ENCODE results near the gene FRS2.

The FRS2 gene

DNA sequence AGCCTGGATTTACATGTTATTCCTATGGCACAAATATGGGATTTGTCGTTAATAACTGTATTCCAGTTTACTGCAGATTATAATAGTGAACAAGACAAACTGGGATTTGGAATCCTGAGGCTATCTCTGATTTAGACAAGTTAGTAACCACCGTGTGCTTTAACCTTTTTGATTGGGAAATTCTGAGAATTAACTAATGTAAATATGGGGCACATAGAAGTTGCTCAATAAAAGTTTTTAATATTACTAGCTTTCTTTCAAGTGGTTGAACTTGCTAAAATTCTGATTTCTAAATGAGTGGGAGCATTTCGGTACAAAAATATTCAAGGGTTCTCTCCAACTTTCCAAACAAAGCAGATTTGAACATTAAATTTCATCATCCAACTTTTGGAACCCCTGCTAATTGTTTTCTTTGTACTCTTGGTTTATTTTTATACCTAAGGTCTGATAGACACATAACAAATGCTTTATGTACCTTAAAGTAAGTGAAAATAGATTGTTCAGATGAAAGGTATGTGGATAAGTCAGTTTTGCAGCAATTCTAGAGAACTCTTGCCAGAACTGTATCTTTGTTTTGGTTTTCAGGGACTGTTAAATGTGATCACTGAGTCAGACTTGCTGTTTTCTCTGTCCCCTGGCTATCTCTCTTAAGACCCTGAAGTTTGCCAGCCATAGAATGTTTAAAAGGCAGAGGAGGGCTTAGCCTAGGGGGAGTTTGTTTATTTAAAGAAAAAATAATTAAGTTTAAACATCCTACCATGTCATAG is 57.5 kb downstream of the FRS2 start:
- DNase-seq (ENCODE audit: low read depth in 2 of 2), result no peak

- DNase-seq (ENCODE audit: low read depth in 2 of 2), result no peak
Observed at GRCh38 chr12:69529021-69529420, 58.8 kb downstream of the FRS2 start.

DNA sequence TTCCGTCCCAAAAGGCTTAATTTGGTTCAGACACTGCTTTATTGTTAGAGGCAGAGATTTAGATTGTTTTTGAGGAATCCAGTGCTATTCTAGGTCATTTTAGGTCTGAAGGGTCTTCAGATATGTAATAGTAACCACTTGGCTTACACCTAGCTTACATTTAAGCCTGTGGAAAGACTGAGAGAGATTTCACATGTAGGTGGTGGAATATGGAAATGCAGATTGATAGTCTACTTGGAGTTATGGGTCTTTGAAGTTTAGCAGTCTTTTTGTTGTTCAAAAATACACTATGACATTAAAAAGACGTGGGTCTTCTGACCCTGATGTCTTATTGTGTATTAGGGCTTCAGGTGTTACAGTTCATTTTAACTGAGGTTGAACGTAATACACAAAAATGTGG is 63.7 kb downstream of the FRS2 start:
- no peak for DNase-seq (ENCODE audit: low read depth in 2 of 2)

DNA sequence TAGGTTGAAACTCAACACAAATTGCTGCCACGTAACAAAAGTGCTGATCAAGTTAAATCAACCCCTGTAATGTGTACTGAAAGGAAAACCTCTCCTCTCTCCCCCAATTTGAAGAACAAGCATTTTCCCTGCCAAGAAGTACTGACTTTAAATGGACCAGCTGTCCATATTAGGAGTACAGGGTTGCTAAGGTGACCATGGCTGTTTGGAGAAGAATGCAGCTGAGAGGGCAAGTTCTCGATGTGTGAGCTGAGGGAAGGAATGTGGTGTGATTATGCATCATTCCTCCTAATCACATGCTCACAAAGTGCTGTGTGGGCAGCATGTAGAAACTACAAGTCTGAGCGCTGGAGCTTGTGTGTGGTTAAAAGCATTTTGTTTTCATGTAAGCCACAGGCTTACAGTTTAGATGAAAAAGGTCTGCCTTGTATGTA is 64.2 kb downstream of the FRS2 start:
- no peak for DNase-seq (ENCODE audit: low read depth in 2 of 2)

GRCh38 chr12:69540987-69541386 is 70.8 kb downstream of the FRS2 start:
- no peak for DNase-seq (ENCODE audit: low read depth in 2 of 2)

- DNase-seq (ENCODE audit: low read depth in 2 of 2), result no peak
Observed at GRCh38 chr12:69544087-69544486, 73.9 kb downstream of the FRS2 start.

DNA sequence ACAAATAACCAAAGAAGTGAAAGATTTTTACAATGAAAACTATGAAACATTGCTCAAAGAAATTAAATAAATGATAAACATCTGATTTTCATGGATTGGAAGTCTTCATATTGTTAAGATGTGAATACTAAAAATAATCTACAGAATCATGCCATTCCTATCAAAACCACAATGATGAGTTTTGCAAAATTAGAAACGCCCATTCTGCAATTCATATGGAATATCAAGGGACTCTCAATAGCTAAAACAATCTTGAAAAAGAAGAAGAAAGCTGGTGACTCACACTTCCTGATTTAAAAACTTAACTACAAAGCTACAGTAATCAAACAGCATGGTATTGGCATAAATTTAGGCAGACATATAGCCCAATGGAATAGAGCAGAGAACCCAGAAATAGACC is 74.9 kb downstream of the FRS2 start:
- no peak for DNase-seq (ENCODE audit: low read depth in 2 of 2)

DNA sequence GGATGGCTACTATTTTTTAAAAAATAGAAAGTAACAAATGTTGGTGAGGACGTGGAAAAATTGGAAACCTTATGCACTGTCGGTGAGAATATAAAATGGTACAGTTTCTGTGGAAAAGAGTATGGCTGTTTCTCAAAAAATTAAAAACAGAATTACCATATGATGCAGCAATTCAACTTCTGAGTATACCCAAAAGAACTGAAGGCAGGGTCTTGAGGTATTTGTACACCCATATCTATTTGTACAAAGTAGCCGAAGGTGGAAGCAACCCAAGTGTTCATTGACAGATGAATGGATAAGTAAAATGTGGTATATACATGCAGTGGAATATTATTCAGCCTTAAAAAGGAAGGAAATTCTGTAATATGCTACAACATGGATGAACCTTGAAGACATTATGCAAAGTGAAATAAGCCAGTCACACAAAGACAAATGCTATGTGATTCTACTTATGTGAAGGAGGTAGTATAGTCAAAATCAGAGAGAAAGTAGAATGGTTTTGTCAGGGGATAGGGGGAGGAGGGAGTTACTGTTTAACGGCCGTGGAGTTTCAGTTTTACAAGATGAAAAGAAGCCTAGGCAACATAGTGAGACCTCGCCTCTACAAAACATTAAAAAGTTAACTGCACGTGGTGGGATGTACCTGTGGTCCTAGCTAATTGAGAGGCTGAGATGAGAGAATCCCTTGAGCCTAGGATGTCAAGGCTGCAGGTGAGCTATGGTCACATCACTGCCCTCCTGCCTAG is 76.7 kb downstream of the FRS2 start:
- no peak for DNase-seq (ENCODE audit: low read depth in 2 of 2)

DNA sequence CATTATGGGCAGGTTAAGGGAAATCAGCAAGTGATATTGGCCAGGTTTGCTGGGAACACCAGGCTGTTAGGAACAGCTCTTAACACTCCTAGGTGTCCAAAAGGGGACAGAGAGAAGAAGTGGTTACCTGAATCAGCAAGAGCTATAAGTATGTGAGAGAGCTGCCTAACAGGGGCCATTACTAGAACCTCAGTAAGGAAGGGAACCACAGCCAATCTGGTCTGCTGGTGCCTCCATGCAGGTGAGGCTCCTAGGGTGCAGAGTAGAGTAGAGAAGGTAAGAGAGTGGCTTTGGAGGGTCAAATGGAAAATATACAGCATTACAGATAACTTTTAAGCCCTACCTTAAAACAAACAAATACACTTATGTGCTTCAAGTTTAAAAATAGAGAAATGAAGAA is 78.5 kb downstream of the FRS2 start:
- DNase-seq (ENCODE audit: low read depth in 2 of 2), result no peak

- DNase-seq (ENCODE audit: low read depth in 2 of 2), result no peak
Observed at GRCh38 chr12:69550569-69551350, 80.6 kb downstream of the FRS2 start.

- no peak for DNase-seq (ENCODE audit: low read depth in 2 of 2)
Observed at GRCh38 chr12:69553628-69554248, 83.5 kb downstream of the FRS2 start.

DNA sequence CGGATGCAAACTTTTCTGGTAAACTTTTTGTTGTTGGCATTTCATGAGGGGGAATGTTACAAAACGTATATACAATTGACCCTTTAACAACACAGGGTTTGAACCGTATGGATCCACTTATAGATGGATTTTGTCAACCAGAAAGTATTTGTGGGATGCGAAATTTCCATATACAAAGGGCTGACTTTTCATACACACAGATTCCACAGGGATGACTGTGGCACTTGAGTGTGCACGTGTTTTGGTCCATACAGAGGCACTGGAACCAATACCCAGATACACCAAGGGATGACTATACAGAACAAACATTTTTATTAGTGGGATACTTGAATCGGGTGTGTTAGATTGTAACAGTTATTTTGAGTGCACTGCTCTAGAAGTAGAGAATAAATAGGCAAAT is 85.3 kb downstream of the FRS2 start:
- DNase-seq (ENCODE audit: low read depth in 2 of 2), result no peak

- DNase-seq (ENCODE audit: low read depth in 2 of 2), result no peak
Observed at GRCh38 chr12:69556383-69556782, 86.2 kb downstream of the FRS2 start.

DNA sequence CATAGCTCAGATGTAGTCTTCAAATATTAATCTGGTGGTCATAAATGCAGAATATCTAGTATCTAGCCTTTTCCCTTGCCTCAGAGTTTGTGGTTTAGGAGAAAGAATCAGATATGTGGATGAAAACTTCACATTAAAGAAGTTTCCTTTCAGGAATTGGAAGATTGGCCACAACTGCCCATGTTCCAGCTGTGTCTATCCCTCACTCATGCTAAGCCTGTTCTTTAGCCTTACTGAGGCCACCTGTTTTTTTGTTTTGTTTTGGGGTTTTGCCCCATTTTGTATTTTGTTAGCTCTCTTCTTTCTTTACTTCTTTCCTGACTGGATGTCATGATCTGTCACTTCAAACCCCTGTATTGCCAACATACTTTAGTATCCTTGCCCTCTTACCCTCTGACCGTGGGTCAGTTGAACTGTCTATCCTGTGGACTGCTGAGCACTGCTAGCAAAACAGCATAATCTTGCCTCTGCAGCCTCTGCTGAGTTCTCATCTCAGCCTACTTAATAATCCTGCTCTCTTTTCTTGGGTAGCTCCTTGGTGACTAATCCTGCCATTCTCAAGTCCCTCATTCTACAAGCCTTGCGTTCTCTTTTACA is 93.1 kb downstream of the FRS2 start:
- DNase-seq (ENCODE audit: low read depth in 2 of 2), result no peak

DNA sequence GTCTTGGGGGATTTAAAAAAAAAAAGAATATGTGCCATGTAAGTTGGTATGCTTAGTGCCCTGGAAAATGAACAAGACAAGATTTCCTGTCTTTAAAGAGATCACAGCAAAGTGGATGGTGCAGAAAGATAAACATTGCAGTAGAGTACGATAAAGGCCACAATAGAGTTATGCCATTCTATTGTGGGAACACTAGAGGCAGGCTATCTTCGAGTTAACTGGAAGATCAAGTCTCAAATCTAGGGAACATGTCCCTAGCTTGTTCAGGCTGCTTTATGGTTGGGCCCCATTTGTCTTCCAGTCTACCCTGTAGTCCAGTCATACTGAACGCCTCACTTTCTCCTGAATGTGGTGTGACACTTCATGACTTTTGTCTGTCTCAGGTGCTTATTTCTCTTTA is 96.4 kb downstream of the FRS2 start:
- DNase-seq (ENCODE audit: low read depth in 2 of 2), result no peak

GRCh38 chr12:69569236-69569635 is 99.0 kb downstream of the FRS2 start:
- no peak for DNase-seq (ENCODE audit: low read depth in 2 of 2)

- DNase-seq (ENCODE audit: low read depth in 2 of 2), result no peak
Observed at GRCh38 chr12:69570000-69570516, 99.9 kb downstream of the FRS2 start.

- DNase-seq (ENCODE audit: low read depth in 2 of 2), result peak in 1 of 2 donors; percentile 27
Observed at GRCh38 chr12:69570545-69571399, 100.6 kb downstream of the FRS2 start.

DNA sequence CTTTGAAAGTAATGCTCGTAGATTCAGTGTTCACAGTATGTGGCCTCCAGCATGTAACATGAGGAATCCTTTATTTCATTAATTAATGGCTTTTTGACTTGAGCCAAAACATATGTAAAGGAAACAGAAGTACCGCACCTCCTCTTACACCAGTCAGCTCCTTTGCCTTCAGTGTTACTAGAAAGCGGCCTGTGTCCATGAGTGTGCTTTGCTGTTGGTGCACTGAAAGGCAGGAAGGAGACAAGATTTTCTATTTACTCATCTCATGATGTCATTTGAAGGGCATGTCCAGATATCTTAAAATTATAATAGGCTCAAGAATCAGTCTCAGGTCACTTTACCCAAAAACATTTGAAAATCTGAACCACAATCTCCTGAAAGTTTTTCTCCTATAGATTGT is 105.2 kb downstream of the FRS2 start:
- no peak for DNase-seq (ENCODE audit: low read depth in 2 of 2)

- no peak for DNase-seq (ENCODE audit: low read depth in 2 of 2)
Observed at GRCh38 chr12:69578283-69578682, 108.1 kb downstream of the FRS2 start.
